SH-SY5Y (cell line): ENCODE results near the gene MINK1.

Experiments
- GATA2 ChIP-seq: IDR thresholded peaks from 2 replicates; pipeline ENCODE4 v1.6.1; 2011; ENCODE audit warnings: mild to moderate bottlenecking, low read depth, low read length
- GATA3 ChIP-seq: IDR thresholded peaks from 2 replicates; pipeline ENCODE4 v1.6.1; 2011; ENCODE audit warnings: low read depth, mild to moderate bottlenecking, low read length, moderate library complexity

DNA sequence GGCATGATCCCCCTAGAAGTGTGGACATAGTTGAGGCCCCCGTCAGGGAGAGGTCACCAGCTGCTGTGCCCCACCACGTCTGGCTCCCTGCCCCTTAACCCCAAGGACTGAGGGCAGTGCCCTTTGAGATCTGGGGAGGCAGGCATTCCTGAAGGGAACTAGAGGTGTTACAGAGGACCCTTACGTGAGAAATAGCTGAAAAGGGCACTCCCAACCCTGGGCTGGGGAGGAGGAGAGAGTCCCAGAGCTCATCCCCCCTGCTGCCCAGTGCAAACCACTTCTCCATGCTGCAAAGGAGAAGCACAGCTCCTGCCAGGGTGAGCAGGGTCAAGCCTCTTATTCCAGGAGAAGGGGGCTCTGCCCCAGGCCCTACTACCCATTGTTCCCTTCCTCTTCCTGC, 10.3 kb upstream of the MINK1 start:
- no peak for TF ChIP-seq GATA2
- TF ChIP-seq GATA3: no peak
